ENCODE measurements around the gene GAL3ST2.

The GAL3ST2 gene

DNA sequence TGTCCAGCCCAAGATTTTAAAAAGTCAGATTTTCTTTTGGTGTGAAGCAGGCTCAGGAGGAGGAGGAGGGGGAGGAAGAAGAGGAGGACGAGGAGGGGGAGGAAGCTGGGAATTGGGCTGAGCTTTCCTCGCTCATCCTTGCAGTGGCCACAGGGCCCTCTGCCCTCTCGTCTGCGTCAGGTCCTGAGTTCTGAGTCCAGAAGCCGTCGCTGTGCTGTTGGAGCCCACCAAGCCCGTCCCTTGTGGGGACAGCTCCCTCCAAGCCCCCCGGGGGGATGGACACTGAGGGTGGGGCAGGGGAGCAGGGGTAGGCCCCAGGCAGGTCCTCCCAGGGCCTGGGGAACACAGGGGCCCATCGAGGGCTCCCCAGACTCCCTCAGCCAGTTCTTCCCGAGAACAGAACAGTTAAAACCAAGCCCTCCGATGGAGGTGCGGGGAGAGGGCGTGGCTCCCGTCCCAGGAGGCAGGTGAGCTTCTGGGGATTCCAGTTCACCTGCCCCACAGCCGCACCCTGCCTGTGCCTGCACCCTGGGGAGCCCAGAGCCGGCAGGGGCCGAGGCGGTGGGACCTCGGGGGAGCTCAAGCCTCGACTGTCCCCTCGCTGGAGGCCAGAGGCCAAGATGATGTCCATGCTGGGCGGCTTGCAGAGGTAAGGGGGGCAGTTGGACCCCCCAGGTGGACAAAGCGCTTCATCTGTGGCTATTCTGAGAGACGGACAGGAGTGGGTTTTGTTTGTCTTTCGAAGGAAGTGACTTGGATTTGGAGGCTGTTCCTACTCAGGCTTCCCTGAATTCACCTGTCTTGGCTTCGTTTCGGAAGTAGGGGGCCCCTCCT is at the start of gene GAL3ST2:
GAL3ST2 (plus strand) TSS at position 487 of the 834 bp plus-strand sequence; CDS start at position 621, 134 bp downstream.
- TF ChIP-seq GATA3 (IDR thresholded peaks at IDR 0.05; ENCODE audit: low read depth, low read length) = no peak
- no peak for TF ChIP-seq GATA2 (IDR thresholded peaks at IDR 0.05; ENCODE audit: low read depth, low read length)

DNA sequence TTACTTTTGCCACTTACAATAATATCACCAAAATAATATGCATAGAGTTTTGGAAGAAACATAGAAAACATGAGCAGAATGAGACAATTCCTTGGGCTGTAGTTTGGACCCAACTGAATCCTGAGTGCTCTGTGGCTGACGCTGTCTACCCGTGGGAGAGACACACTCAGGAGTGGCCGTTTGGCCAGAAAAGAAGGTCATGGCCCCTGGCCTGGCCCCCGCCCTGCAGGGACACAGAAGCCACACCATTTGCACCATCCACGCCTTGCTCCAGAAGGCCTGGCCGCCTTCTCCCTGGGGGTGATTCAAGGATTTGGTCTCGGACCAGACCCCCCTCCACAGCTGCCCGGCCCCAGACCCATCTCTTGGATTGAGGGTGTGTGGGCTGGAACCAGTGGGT is 48.6 kb upstream of the GAL3ST2 start:
- TF ChIP-seq GATA3 (IDR thresholded peaks at IDR 0.05; ENCODE audit: low read depth, low read length) (no peak), GATA2 (IDR thresholded peaks at IDR 0.05; ENCODE audit: low read depth, low read length) (no peak)

DNA sequence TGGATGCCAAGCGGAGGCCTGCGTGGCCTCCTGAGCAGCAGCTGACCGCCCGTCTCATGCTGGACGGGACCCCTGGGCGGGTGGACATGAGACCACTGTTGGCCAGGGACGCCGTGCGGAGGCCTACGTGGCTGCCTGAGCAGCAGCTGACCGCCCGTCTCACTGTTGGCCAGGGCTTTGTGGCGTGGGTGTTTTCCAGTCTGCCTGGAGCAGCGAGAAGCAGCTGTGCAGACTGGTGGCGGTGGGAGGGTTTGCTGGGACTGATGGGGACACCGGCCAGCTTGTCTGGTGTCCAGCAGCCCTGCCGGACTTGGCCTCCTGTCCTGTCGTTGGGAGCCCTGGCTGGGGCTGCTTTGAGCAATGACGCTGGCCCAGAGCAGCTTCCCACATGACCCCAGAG is 48.0 kb upstream of the GAL3ST2 start:
- TF ChIP-seq GATA2 (IDR thresholded peaks at IDR 0.05; ENCODE audit: low read depth, low read length) = no peak
- TF ChIP-seq GATA3 (IDR thresholded peaks at IDR 0.05; ENCODE audit: low read depth, low read length) = no peak

DNA sequence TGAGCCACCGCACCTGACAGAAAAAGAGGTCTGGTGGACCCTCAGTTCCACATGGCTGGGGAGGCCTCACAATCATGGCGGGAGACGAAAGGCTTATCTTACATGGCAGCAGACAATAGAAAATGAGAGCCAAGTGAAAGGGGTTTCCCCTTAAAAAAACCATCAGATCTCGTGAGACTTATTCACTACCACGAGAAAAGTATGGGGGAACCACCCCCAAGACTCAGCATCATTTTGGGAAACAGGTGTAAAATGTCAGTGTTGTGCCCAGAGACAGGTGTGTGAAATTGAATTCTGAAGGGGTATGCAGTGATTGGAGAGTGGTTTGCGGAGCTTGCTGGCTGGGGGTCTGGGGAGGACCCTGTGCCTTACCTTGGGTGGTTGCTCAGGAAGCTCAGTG is 46.8 kb upstream of the GAL3ST2 start:
- TF ChIP-seq GATA2 (IDR thresholded peaks at IDR 0.05; ENCODE audit: low read depth, low read length) (no peak), GATA3 (IDR thresholded peaks at IDR 0.05; ENCODE audit: low read depth, low read length) (no peak)

DNA sequence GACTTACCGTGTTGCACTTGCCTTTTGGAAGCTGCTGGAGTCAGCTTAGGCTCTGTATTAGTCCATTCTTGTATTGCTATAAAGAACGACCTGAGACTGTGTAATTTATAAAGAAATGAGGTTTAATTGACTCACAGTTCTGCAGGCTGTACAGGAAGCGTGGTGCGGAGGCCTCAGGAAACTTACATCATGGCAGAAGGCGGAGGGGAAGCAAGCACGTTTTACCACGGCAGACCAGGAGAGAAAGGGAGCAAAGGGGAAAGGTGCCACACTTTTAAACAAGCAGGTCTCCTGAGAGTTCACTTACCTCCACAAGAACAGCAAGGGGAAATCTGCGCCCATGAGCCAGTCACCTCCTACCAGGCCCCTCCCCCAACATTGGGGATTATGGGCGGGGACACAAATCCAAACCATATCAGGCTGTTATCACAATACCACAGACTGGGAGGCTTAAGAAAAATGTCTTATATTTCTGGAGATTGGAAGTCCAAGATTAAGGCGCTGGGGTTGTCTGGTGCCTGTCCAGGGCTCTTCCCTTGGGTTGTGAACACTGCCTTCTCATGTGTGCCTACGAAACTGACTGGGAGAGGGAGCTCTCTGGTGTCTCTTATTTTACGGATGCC is 45.8 kb upstream of the GAL3ST2 start:
- TF ChIP-seq GATA2 (IDR thresholded peaks at IDR 0.05; ENCODE audit: low read depth, low read length) = no peak
- TF ChIP-seq GATA3 (IDR thresholded peaks at IDR 0.05; ENCODE audit: low read depth, low read length) = no peak

DNA sequence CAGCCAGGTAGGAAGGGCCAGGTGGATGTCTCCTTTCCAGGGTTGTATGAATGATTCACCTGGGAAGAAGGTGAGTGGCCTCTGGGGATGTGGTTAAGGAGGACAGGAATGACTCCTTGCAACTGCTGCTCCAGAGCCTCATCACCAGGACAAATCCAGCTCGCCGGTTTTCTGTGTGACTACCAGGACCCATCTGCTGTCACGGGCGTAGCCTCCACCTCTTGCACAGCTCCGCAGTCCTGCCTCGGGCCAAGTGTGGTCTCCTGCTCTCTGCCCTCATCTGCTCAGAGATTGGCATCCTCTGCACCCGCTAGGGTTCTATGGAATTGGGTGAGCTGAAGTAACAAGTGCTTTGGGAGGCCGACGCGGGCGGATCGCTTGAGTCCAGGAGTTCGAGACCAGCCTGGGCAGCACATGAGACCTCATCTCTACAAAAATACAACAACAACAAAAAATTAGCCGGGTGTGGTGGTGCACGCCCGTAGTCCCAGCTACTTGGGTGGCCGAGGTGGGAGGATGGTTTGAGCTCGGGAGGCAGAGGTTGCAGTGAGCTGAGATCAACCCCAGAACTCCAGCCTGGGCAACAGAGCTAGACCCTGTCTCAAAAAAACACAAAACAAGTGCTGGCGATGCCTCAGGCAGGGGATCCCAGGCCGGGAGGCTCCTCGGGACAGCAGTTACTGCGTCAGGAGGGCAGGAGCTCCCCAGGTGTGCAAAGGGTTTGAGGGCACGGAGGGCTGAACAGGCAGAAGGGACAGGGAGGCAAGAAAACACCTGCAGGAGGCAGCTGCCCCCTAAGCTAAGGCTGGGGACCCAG is 43.0 kb upstream of the GAL3ST2 start:
- no peak for TF ChIP-seq GATA3 (IDR thresholded peaks at IDR 0.05; ENCODE audit: low read depth, low read length)
- no peak for TF ChIP-seq GATA2 (IDR thresholded peaks at IDR 0.05; ENCODE audit: low read depth, low read length)

DNA sequence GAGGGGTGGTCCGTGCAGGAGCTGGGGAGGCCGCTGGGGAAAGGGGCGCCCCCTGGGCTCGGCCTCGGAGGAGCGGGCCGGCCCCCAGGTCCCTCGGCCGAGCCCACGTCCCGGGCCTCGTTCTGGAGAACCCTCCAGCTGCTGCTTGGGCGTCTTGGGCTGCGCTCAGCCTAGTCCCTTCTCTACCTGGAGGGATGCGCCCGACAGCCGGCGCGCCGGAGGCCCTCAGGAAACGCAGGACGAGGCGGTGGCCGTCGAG is 42.5 kb upstream of the GAL3ST2 start:
- TF ChIP-seq GATA2 (IDR thresholded peaks at IDR 0.05; ENCODE audit: low read depth, low read length) = no peak
- no peak for TF ChIP-seq GATA3 (IDR thresholded peaks at IDR 0.05; ENCODE audit: low read depth, low read length)

DNA sequence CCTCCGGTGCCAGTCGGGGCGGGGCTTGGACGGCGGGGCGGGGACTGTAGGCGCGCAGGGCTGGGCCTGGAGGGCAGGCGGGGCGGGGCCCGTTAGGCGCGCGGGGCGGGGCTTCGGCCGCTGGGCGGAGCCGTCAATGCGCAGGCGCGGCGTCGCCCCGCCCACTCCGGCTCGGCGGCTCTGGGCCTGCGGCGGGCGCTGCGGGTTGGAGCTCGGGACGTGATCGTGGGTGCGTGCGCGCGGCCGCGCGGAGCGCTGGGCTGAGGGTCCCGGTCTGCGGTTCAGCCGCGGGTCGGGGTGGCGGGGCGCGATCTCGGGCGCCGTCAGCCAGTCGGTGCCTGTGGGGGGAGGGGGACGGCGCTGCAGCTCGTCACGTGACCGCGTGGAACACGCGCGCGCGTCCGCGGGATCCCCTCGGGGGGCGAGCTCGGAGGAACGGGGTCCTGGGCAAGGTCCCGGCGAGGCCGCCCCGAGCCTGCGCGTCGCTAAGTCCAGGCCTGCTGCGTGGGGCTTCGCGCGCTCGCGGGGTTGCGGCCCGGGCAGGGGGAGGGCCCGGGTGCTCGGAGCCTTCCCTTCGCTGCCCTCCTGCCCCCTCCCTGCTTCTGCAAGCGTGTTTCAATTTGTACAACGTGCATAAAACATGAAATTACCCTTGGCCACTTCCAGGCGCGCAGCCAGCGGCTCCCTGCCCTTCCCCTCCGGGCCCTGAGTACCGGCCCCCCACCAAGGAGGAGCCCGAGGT is 42.0 kb upstream of the GAL3ST2 start, which contains the start of gene D2HGDH:
D2HGDH (plus strand) TSS at position 164 of the 742 bp plus-strand sequence. CDS start 595 bp downstream, outside the sequence.
- TF ChIP-seq GATA3 (IDR thresholded peaks at IDR 0.05; ENCODE audit: low read depth, low read length) (no peak), GATA2 (IDR thresholded peaks at IDR 0.05; ENCODE audit: low read depth, low read length) (no peak)

DNA sequence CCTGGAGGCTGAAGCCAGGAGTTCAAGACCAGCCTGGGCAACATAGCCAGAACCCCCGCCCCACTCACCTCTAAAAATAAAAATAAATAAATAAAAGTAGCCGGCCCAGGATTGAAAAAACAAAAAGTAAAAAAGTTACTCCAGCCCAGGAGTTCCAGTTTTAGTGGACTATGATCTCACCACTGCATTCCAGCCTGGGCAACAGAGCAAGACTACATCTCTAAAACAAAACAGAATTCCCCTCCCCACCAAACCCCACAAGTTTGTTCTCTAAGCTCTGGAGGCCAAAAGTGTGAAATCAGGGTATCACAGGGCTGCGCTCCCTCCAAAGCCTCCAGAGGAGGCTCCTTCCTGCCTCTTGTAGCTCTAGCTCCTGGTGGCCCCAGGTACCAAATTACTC is 40.5 kb upstream of the GAL3ST2 start:
- TF ChIP-seq GATA2 (IDR thresholded peaks at IDR 0.05; ENCODE audit: low read depth, low read length) (no peak), GATA3 (IDR thresholded peaks at IDR 0.05; ENCODE audit: low read depth, low read length) (no peak)

DNA sequence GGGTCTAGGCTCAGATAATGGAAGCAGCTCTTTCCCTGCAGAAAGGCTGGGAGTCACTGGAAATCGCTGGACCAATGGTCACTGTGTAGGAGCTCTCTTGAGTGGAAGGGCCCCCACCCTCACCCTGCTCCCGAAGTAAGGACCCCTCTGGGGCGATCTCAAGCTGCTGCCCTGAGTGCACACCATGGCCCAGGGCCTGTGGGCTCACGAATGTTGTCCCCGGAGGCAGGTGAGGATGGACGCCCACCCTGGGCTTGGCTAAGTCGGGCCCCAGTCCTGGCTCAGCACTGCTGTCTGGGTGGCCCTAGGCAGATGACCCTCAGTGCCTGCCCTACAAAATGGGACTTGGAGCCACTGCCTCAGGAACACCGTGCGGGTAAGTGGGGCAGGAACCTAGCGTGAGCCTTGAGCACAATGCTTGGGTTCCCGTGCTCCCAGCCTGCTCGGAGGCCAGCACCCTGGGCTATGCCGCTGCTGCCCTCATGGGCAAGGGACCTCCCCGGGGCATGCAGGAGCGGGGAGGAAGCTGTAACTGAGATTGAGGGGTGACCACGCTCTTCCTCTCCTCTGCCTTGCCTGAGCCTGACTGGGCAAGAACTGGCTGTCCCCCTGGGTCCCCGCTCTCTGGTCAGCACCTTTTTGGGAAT is 38.5 kb upstream of the GAL3ST2 start:
- no peak for TF ChIP-seq GATA3 (IDR thresholded peaks at IDR 0.05; ENCODE audit: low read depth, low read length)
- no peak for TF ChIP-seq GATA2 (IDR thresholded peaks at IDR 0.05; ENCODE audit: low read depth, low read length)

DNA sequence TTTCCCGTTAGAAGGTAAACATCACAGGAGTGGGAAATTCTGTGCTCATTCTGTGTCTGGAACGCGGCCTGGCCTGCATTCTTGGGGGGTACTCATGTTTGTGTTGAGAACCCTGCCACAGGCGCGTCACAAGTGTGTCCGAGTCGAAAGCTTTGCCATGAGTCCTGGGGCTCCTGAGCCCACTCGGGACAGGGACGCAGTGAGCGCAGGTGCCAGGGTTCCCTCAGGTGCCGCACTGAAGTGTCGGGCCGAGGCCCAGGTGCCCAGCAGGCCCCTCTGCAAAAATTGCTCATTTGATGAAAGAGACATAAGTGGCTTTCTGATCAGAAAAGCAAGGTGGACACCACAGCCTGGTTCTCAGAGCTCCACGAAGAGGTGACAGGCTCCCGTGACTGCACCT is 37.4 kb upstream of the GAL3ST2 start:
- TF ChIP-seq GATA3 (IDR thresholded peaks at IDR 0.05; ENCODE audit: low read depth, low read length) (no peak), GATA2 (IDR thresholded peaks at IDR 0.05; ENCODE audit: low read depth, low read length) (no peak)

DNA sequence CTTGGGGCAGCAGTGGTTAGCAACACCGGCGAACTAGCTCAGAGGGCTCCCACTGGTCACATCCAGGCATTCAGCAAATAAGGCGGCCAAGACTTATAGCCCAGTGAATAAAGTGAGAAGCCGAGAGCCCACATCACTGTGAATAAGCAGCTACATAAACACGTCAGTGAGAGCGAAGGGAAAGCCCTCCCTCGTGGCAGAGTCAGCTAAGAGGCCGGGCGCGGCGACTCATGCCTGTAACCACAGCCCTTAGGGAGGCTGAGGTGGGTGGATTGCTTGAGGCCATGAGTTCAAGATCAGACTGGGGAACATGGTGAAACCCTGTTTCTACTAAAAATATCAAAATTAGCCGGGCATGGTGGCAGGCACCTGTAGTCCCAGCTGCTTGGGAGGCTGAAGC is 37.0 kb upstream of the GAL3ST2 start:
- no peak for TF ChIP-seq GATA3 (IDR thresholded peaks at IDR 0.05; ENCODE audit: low read depth, low read length)
- TF ChIP-seq GATA2 (IDR thresholded peaks at IDR 0.05; ENCODE audit: low read depth, low read length) = no peak

DNA sequence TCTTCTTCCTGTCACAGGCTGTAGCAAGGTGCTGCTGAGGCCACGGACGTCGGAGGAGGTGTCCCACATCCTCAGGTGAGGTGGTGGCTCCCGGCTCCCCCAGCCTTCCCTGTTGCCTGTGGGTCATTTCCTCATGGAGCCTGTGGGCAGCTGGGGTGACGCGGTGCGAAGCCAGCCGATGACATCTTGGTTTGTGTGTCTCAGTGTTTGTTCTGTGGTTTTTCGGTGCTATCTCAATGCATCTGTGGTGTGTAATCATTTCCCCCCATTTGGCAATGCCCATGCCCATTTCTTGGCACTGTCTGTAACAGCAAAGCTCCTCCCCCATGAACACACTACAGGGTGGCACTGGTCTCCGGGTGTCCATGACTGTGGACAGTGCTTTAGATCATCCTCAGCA is 35.6 kb upstream of the GAL3ST2 start:
- TF ChIP-seq GATA3 (IDR thresholded peaks at IDR 0.05; ENCODE audit: low read depth, low read length) (no peak), GATA2 (IDR thresholded peaks at IDR 0.05; ENCODE audit: low read depth, low read length) (no peak)

Data from SH-SY5Y (cell line).